Measurements from ENCODE around the gene ALPG.
"Not testable (repeated sequence)": the region's sequence is repeated elsewhere in the genome, so short reads cannot be mapped to it uniquely, and the experiment has no call there.

ALPG gene

GRCh38 chr2:232377841-232378734 is 28.6 kb upstream of the ALPG start:
- no peak for DNase-seq

GRCh38 chr2:232378735-232379151 is 27.9 kb upstream of the ALPG start, which contains the start of gene ALPP:
ALPP (plus strand) TSS chr2:232378751; CDS start chr2:232378803, 52 bp downstream.
- DNase-seq = not testable (repeated sequence)

- not testable (repeated sequence) for DNase-seq
Measured at GRCh38 chr2:232379610-232380590, 26.7 kb upstream of the ALPG start.

GRCh38 chr2:232381204-232382031 is 25.2 kb upstream of the ALPG start:
- DNase-seq = not testable (repeated sequence)

- DNase-seq = no peak
Measured at GRCh38 chr2:232382331-232383225, 24.1 kb upstream of the ALPG start.

- DNase-seq = no peak
Measured at GRCh38 chr2:232384466-232384865, 22.2 kb upstream of the ALPG start.

GRCh38 chr2:232385058-232385457 is 21.6 kb upstream of the ALPG start:
- not testable (repeated sequence) for DNase-seq

- peak; percentile 27 for DNase-seq
Measured at GRCh38 chr2:232385660-232386489, 20.8 kb upstream of the ALPG start.

- no peak for DNase-seq
Measured at GRCh38 chr2:232386490-232386739, 20.2 kb upstream of the ALPG start.

- peak; percentile 73 for DNase-seq
Measured at GRCh38 chr2:232386740-232387450, 19.7 kb upstream of the ALPG start.

GRCh38 chr2:232387451-232388171 is 19.0 kb upstream of the ALPG start:
- DNase-seq = peak; percentile 32

GRCh38 chr2:232388324-232388891 is 18.2 kb upstream of the ALPG start:
- DNase-seq = peak; percentile 47

GRCh38 chr2:232389327-232389726 is 17.3 kb upstream of the ALPG start:
- no peak for DNase-seq

GRCh38 chr2:232390661-232391060 is 16.0 kb upstream of the ALPG start:
- no peak for DNase-seq

GRCh38 chr2:232393556-232393955 is 13.1 kb upstream of the ALPG start:
- no peak for DNase-seq

- DNase-seq = not testable (repeated sequence)
Measured at GRCh38 chr2:232394431-232394830, 12.2 kb upstream of the ALPG start.

GRCh38 chr2:232395586-232395985 is 11.1 kb upstream of the ALPG start:
- no peak for DNase-seq

- DNase-seq = no peak
Measured at GRCh38 chr2:232396683-232397082, 10.0 kb upstream of the ALPG start.
